NCI-H128 (cell line): ENCODE measurements around the gene PPP4R1.

Experiments used
- DNase-seq: peaks from one replicate; lab custom pipeline; 2025; ENCODE audit not compliant: unreplicated experiment; lab: John Stamatoyannopoulos, UW

Gene PPP4R1

DNA sequence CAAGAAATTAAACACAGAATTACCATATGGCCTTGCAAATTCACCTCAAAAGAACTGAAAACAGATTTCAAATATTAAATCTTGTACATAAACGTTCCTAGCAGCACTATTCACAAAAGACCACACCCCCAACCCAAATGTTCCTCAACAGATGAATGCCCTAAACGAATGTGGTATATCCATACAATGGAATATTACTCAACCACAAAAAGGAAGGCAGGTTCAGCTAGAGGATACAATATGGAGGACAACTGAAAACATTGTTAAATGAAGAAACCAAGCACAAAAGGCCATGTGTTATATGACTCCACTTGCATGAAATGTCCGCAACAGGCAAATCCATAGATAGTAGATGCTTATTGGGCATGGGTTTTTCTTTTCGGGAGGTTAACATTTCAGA, 61.7 kb downstream of the PPP4R1 start:
- DNase-seq: no peak

DNA sequence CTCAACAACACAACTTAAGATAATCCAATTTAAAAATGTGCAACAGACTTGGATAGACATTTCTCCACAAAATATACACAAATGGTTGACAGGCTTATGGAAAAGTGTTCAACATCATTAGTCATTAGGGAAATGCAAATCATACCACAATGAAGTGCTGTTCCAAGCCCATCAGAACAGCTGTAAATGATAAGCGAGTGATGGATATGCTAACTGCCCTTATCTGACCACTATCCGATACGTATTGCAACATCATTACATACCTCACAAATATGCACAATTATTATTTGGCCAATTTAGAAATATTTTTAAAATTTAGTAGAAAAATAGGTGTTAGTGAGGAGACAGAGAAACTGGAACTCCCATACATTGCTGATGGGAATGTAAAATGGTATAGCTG, 62.2 kb downstream of the PPP4R1 start:
- DNase-seq: no peak

DNA sequence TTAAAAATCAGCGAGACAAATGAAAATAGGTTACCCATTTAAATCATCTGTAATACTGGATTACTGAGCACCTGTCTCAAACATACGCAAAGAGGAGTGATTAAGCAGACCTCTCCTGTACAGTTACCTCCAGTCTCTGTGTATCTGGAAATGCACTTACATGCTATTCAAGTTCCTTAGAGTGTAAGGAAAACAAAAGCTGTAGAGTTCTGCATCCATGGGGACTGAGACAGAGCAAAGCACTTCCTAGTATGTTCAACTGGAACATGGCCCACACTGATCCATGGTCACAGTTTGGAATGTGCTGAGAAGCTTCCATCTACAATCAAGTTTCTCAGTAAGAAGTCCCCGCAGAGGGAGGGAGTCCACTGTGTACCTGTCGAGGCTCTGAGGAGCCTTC, 63.9 kb downstream of the PPP4R1 start:
- DNase-seq: no peak

DNA sequence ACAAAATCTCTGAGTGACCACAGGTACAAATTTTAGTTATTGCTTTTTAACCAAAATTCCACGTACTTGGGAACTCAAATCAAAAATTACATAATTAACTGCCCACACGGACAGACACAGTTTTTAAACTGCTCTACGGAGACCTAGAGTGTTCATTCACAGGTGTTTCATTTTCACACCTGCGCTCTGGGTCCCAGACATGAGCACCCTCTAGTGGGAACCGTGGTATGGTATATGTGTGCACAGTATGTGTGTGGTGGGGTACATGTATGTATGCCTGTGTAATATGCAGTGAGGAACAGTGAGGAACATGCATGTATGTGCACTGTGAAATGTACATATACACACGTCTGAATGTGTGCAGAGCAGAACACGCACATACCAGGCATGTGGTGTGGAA, 65.0 kb downstream of the PPP4R1 start:
- no peak for DNase-seq

DNA sequence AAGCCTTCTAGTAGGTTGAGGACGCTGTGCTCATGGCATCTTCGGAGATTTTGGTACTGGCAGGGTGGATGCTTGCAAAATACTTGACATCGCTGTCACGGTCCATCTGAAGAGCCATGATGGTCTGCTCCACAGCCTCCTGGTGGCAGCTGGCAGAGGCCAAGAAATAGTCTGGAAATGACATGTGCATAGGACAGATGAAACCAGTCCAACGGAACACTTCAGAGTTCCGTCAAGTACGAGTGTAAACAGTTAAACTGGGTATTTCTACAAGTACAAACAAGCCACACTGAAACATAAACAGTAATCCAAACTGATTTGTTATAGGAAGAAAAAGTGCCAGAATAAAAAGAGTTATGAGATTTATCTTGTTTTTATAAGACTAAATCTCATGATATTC, 66.6 kb downstream of the PPP4R1 start:
- no peak for DNase-seq

DNA sequence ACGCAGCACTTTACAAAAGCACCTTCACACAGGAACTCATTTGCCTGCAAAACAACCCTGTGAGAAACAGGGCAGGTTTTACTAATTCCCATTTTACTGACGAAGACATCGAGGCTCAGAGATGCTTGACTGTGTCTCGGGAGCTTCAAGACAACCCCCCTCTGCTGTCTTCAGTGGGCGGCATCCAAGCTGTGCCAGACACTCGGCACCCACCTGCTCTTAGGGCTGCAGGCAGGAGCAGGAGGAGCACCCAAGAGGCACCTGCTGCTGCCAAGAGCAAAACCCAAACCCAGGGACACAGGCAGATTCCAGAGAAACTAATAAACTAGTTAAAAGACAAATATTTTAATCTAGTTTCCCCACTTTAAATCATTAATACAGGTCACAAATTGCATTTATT, 67.9 kb downstream of the PPP4R1 start:
- no peak for DNase-seq

DNA sequence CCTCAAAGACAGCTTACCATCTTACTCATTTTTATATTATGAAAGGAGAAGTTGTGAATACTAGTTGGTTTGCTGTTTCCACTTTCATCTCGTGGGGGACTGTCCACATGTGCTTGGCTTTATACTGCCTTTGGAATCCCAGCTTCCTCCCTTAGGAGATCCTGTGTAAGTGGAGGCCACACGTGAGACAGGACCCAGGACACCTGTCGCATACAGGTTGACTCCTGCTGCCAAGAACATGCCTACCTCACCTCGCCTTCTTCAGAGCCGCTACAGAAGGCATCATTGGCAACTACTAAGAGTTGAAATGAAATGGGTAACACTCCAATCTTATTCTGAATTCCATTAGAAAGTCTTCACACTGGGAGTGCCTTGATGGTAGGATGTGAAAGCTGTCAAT, 69.3 kb downstream of the PPP4R1 start:
- no peak for DNase-seq

DNA sequence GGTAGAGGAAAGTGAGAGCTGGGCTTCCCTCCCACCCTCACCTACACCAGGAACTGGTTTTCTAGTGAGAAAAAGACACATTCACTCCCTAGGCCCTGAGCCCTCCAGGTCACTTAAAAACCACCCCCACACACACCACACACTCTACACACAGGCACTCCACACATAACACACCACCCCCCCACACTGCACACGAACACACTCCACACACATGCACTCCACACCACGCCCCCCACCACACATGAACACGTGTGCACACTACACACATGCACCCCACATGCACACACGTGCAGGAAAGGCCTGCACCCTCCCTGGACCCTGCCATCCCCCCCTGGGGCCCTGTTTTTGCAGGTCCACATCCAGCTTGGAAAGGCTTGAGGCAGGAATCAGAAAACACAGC, 71.4 kb downstream of the PPP4R1 start:
- DNase-seq: no peak

DNA sequence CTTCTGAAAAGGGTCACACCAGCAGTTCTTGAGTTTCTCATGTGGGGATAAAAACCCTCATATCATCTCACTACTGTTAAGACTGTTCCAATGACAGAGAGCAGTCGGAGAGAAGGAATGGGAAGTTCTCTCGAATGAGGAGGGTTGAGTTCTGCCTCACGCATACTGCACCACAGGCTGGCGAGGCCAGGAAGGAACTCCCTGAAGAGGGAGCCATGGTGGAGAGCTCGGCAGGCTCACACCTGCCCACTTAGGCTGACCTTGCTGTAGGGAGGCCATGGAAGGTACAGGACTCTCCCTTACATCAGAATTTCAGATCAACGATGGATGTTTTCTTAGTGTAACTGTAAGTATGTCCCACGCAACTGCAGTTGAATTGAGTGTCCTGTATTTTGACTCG, 74.4 kb downstream of the PPP4R1 start:
- no peak for DNase-seq

DNA sequence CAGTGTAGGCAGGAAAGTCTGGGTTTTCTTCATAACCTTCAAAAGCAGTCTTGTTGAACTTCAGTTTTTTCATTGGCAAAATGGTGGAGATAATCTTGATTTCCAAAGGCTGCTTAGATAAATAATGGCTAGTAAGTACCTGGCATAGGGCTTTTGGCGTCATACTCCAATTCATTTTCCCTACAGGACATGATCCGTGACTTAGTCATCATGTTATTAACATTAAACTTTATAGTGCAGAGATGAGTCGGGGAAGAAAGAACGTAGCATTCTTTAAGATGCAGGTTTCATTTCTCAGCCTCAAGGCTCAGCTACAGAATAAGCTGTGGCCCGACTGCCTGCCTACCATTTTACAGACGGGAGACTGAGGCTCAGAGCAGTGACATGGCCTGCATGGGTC, 75.1 kb downstream of the PPP4R1 start:
- DNase-seq: no peak

DNA sequence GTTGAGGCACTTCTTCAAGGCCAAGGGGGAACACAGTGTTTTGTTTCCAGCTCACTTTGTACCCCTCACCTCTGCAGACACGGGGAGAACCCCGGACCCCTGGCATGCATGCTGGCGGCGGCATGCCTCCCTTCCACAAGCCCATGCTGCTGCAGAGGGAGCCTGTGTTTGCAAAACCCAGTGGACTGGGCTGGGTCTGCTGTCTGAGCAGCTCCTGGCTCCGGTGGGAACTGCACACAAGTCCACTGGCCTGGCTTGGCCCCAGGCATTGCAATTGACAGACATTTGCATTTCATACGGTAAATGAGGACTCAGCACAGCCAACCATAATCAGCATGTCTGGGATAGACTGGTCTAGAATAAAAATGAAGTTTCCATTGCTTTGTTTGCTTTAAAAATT, 76.7 kb downstream of the PPP4R1 start:
- no peak for DNase-seq

DNA sequence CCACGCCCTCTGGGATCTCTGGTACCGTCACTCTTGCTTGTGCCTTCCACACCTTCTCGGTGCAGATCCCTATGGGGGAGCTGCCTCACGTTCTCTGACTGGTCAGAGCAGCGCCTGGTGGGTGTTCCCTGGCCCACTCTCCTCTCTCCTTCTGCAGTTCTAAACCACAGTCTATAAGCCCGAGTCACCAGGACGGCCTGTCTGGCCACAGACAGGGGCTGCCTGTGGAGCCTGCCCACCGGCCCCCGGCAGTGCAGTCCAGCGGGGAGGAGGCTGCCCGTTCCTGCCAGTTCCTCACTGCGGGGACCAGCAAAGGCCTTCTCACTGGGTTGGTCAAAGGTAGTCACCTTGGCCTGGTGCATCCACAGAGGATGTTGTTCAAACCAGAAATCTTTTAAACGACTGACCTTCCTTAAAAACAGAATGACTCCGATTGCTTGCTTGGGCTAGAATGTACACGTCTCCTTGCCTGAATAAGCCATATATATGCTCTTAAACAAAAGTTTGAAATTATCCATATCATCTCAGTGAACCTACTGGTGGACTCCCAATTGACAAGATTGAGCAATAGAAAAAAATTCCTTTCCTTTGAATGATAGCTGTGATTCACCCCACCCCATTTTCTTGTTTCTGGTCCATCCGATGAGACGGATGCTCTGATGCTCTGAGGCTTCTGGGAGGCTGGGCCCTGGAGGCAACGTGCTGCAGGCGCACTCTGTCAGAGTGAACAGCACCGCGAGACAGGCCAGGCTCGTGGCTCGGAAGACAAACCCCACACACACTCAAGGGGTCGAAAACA, 77.8 kb downstream of the PPP4R1 start:
- no peak for DNase-seq

DNA sequence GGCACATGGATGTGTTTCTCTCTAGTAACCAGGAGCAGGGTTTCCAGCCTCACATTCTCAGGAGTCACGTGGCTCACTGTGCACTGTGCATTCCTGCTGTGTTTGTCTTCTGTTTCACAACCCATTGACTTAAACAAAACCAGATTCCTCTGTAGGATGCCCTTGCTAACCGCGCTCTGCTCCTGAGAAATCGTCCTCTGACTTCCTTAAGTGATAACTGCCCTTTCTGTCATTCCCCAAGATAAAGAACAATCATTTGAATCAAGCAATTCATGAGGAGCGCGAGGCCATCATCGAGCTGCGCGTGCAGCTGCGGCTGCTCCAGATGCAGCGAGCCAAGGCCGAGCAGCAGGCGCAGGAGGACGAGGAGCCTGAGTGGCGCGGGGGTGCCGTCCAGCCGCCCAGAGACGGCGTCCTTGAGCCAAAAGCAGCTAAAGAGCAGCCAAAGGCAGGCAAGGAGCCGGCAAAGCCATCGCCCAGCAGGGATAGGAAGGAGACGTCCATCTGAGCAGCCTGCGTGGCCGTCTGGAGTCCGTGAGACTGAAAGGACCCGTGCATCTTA, 78.8 kb downstream of the PPP4R1 start:
- no peak for DNase-seq

DNA sequence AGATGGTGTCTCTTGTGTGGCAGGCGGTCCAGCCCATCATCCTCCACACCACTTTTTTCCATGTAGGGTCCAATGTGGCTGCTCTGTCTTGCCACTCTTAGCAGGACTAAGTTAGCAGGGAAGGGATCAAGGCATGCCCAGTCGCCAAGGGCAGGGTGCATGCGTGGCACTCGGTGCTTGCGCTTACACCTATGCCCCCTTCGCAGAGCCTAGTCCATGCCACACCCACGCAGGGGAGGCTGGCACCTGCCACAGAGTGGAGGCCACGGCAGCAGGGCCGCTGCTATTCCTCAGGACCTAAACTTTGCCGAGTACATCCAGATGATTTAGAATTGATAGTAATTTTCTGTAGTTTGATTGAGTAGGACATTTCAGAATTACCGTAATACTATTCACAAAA, 79.5 kb downstream of the PPP4R1 start:
- DNase-seq: no peak

DNA sequence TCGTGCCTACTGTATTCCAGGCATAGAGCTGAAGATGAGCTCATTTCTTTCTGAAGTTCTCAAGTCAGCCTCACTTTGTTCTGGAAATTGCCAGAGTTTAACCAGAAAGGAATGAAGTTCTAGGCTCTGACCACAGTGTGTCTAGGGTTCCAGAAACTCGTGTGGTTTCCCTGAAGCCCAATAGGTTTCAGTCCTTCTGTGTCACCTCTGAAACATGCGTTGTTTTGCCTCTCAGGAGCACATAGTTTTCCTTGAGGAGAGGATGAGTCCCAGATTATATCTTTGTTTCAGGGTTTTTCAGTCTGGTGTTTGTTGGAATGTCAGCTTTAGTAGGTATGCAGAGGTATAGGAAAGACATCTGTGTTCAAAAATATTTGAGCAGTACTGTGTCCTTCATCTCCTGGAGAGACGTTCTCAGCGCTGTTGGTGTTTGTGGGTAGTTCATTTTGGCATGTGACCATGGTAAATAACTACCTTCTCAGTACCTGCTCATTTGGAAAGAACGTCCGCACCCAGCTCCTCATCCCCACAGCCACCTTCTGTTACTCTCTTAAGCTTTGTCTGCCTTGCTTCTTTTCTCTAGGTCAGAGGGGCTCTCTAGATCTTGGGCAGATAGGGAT, 82.5 kb downstream of the PPP4R1 start:
- no peak for DNase-seq

DNA sequence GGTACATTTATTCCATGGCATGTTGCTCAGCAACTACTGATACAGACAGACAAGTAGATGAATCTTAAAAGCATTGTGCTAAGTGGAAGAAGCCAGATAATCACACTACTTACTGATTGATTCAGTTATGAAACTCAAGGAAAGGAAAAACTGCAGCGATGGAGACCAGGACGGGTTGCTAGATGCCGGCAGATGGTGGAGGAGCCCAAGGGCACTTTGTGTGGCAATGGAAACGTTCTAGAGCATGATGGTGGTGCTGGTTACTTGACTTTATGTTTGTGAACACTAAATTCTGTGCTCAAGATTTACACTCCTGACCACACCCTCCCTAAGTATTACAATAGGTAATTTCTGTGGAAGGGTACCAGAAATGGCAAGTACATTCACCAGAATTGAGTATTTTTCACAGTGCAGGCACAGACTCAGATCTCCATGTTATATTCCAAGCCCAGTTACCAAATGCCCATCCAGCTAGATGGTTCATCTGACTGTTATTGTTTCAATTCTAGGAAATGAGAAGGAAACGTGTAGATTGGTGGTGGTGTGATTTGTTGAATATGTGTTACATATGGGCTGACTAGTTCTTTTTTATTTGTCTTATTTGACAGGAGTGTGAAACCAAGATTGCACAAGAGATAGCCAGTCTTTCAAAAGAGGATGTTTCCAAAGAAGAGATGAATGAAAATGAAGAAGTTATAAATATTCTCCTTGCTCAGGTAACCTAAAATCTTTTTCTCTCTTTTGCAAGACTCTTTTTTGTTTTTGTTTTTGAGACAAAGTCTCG, 83.9 kb downstream of the PPP4R1 start:
- DNase-seq: no peak

DNA sequence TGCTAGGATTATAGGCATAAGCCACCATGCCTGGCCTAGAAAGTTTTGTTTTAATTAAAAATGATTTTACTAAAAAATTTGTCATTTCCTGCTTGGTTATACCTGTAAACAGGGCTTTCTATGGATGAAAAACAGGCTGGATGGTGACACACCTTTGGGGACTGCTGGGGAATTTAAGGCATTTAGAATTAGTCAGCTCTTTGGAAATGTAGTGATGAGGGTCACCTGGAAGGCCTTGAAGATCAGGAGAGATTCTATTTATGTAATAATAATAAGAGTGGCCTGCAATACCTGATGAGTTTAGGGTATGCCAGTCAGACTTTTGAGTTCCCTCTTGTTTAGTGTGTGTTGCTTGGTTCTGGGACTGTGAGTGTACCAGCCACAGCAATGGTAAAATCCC, 87.9 kb downstream of the PPP4R1 start:
- no peak for DNase-seq

DNA sequence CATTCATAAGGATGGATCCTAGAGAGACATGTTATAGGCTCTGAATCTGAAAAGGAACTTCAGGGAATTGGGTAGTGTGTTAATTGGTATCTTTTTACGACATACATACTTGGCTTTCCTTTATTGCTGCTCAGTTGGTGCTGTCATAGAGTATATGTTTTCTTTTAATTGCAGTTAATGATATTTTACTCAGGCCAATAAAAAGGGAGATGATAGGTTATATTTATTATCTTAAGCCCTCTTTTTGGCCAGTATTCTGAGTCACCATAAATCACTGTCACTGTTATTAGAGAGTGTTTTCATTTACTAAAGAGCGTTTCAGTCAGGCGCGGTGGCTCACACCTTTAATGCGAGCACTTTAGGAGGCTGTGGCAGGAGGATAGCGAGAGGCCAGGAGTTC, 91.4 kb downstream of the PPP4R1 start:
- no peak for DNase-seq

DNA sequence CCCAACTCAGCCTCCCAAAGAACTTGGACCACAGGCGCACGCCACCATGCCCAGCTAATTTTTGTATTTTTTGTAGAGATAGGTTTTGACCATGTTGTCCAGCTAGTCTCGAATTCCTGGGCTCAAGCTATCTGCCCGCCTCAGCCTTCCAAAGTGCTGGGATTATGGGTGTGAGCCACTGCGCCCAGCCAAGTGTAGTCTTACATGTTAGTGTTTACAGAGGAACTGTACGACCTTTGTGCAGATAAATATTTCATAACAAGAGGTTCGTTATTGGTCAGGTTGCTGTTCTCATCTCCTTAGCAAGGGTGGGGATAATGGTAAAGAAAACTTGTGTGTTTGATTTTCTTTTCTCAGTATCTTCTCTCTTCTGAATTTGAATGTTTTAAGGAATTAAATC, 92.6 kb downstream of the PPP4R1 start:
- no peak for DNase-seq

DNA sequence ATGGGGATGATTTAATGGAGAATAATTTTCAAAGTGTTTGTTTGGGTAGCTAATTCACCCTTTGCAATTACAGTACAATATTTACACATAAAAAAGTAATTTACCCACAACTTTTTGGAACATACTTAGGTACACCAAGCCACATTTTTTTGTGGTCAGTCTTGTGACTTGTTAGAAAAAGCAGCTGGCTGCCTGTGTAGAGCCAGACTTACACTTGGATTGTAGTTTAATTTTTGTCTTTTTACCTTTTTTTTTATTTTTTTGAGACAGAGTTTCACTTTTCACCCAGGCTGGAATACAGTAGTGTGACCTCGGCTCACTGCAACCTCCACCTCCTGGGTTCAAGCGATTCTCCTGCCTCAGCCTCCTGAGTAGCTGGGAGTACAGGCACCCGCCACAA, 93.7 kb downstream of the PPP4R1 start:
- no peak for DNase-seq

DNA sequence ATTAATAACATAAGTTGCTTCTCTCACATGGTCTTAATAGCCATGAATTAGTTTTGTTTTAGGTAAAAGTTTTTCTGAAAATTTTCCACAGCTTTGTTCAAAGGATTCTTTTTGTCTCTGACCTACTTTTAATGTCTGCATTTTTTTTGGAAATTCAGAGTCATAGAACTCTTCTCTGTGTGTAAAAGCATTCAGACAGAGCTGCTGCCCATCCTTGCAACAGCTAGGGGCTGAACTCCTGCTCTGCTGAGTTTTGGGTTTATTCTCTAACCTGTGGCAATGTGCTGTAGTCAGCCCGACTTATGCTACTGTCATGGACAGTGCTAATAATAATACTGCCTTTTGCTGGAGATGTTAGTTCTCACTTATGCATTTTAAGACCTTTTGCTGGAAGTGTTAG, 95.0 kb downstream of the PPP4R1 start:
- DNase-seq: no peak

DNA sequence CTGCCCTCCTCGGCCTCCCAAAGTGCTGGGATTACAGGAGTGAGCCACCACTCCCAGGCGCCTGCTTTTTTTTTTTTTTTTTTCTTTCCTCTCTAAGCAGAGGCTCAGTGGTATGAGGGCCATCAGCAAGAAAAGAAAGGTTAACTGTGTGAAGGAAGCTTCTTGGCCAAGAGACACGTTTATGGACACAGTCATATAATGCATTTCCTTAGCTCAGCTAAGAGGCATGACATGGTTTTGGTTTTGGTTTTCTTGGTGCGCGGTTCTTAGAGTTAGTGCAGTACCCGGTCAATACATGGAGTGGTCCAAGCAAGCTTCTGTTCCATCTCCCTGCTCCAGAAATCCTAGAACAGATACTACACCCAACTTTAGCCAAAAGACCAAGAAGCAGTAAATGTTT, 96.5 kb downstream of the PPP4R1 start:
- DNase-seq: no peak
